Measurements from ENCODE around the gene HNRNPM.
A peak's percentile ranks its signal among the peaks of the same experiment; 100 is the strongest.

DNA sequence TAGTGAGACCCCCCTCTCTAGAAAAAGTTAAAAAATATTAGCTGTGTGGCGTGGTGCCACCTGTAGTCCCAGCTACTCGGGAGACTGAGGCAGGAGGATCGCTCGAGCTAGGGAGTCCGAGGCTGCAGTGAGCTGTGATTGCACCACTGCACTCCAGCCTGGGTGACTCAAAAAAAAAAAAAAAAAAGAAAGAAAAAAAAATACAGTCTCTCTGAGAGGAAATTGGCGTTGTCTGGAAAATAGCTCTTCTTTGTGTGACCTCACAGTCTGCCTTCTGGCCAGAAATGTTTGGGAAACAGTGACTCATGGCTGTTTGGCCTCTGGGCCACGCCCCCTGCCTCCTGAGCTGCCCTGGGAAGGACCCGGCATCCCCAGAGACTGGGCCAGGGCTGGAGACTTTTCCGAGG lies 21.0 kb upstream of the HNRNPM start:
- TF ChIP-seq, protein P1, sequence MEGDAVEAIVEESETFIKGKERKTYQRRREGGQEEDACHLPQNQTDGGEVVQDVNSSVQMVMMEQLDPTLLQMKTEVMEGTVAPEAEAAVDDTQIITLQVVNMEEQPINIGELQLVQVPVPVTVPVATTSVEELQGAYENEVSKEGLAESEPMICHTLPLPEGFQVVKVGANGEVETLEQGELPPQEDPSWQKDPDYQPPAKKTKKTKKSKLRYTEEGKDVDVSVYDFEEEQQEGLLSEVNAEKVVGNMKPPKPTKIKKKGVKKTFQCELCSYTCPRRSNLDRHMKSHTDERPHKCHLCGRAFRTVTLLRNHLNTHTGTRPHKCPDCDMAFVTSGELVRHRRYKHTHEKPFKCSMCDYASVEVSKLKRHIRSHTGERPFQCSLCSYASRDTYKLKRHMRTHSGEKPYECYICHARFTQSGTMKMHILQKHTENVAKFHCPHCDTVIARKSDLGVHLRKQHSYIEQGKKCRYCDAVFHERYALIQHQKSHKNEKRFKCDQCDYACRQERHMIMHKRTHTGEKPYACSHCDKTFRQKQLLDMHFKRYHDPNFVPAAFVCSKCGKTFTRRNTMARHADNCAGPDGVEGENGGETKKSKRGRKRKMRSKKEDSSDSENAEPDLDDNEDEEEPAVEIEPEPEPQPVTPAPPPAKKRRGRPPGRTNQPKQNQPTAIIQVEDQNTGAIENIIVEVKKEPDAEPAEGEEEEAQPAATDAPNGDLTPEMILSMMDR (IDR thresholded peaks at IDR 0.05; ENCODE audit: low read depth, low read length), result no peak
- TF ChIP-seq POLR2A (IDR thresholded peaks at IDR 0.05; ENCODE audit: extremely low read depth, insufficient read length), result no peak
- TF ChIP-seq, protein P2, sequence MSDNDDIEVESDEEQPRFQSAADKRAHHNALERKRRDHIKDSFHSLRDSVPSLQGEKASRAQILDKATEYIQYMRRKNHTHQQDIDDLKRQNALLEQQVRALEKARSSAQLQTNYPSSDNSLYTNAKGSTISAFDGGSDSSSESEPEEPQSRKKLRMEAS (IDR thresholded peaks at IDR 0.05; ENCODE audit: low read depth, low read length), result 0 out of 2 replicates have a peak, but pooled peaks have one; percentile 7

Measured in NB4 (cell line).